Tibial nerve (tissue), 3 donors: ENCODE measurements around the gene PSENEN.

Experiments
- CTCF ChIP-seq, 5 experiments: fragments of 200-600 bp in 3 of 5; fragments of 450-650 bp in 2 of 5; sonication (generic) in 3 of 5; IDR thresholded peaks; one replicate each; pipeline ENCODE4 v1.5.1; 2016 to 2019; ENCODE audit warnings: antibody characterized with exemption in 5 of 5, mild to moderate bottlenecking in 3 of 5, moderate library complexity in 2 of 5
- POLR2A ChIP-seq, 2 donors: fragments of 450-650 bp; IDR thresholded peaks; one replicate each; pipeline ENCODE4 v1.6.1; 2017; ENCODE audit warnings: antibody characterized with exemption in 2 of 2, mild to moderate bottlenecking in 2 of 2, moderate library complexity in 2 of 2

- no peak for TF ChIP-seq POLR2A (IDR thresholded peaks at IDR 0.05)
- no peak for TF ChIP-seq CTCF (IDR thresholded peaks at IDR 0.05)
Measured at GRCh38 chr19:35712567-35713505, 32.6 kb upstream of the PSENEN start.
